IPS-20b (cell line): Measurements from ENCODE around the gene FABP7.

Experiments
- H3K27ac ChIP-seq: one replicate; pipeline ENCODE4 v1.5.1; 2013; ENCODE audit warnings: low read length
- H3K27me3 ChIP-seq: 2 replicates; pipeline ENCODE4 v1.6.1; 2013; ENCODE audit warnings: mild to moderate bottlenecking, low read length, inconsistent platforms; ENCODE audit not compliant: insufficient read depth
- H3K36me3 ChIP-seq: 2 replicates; pipeline ENCODE4 v1.6.1; 2013; ENCODE audit warnings: low read depth, mild to moderate bottlenecking, inconsistent platforms, low read length, moderate library complexity; ENCODE audit not compliant: insufficient read depth
- H3K4me1 ChIP-seq: 2 replicates; pipeline ENCODE4 v1.6.1; 2013; ENCODE audit warnings: mild to moderate bottlenecking, control low read depth, inconsistent platforms, low read length, moderate library complexity; ENCODE audit not compliant: insufficient read depth
- H3K4me3 ChIP-seq: 2 replicates; pipeline ENCODE4 v1.5.1; 2013; ENCODE audit warnings: mild to moderate bottlenecking, low read length, inconsistent platforms
- H3K9ac ChIP-seq: 2 replicates; pipeline ENCODE4 v1.6.1; 2013; ENCODE audit warnings: low read depth, mild to moderate bottlenecking, inconsistent platforms, low read length, moderate library complexity
- H3K9me3 ChIP-seq: 2 replicates; pipeline ENCODE4 v1.6.1; 2013; ENCODE audit warnings: mild to moderate bottlenecking, low read depth, low read length, inconsistent platforms; ENCODE audit not compliant: insufficient read depth

FABP7 gene

GRCh38 chr6:122799916-122800686, 20.6 kb downstream of the FABP7 start:
- peaks cover 9% of the 10 kb centered on the region; the same call in 1 of the 2 replicates for H3K4me1 ChIP-seq
- H3K4me3 ChIP-seq, result no peak overlapping the region
- no peak overlapping the region for H3K27ac ChIP-seq
- H3K9ac ChIP-seq, result no peak overlapping the region
- no peaks in the 10 kb centered on the region for H3K27me3 ChIP-seq
- H3K9me3 ChIP-seq, result no peaks in the 10 kb centered on the region
- H3K36me3 ChIP-seq, result no peaks in the 10 kb centered on the region

- H3K27me3 ChIP-seq, result no peaks in the 10 kb centered on the region
- H3K36me3 ChIP-seq, result no peaks in the 10 kb centered on the region
- no peak overlapping the region for H3K9ac ChIP-seq
- H3K9me3 ChIP-seq, result no peaks in the 10 kb centered on the region
- H3K4me3 ChIP-seq, result no peak overlapping the region
- peaks cover 9% of the 10 kb centered on the region; the same call in 1 of the 2 replicates for H3K4me1 ChIP-seq
- no peak overlapping the region for H3K27ac ChIP-seq
Measured at GRCh38 chr6:122800906-122801305, 21.4 kb downstream of the FABP7 start.

GRCh38 chr6:122801397-122801796, 21.9 kb downstream of the FABP7 start:
- Histone ChIP-seq H3K9ac (no peak overlapping the region), H3K4me1 (peaks cover 9% of the 10 kb centered on the region; the same call in 1 of the 2 replicates), H3K27me3 (no peaks in the 10 kb centered on the region), H3K4me3 (no peak overlapping the region), H3K27ac (no peak overlapping the region), H3K36me3 (no peaks in the 10 kb centered on the region), H3K9me3 (no peaks in the 10 kb centered on the region)

GRCh38 chr6:122803171-122803661, 23.7 kb downstream of the FABP7 start:
- H3K9ac ChIP-seq, result no peak overlapping the region
- H3K27ac ChIP-seq, result no peak overlapping the region
- H3K36me3 ChIP-seq, result no peaks in the 10 kb centered on the region
- no peaks in the 10 kb centered on the region for H3K27me3 ChIP-seq
- H3K9me3 ChIP-seq, result no peaks in the 10 kb centered on the region
- H3K4me1 ChIP-seq, result peaks cover 9% of the 10 kb centered on the region; the same call in 1 of the 2 replicates
- no peak overlapping the region for H3K4me3 ChIP-seq

- Histone ChIP-seq H3K9me3 (no peaks in the 10 kb centered on the region), H3K9ac (no peak overlapping the region), H3K27ac (no peak overlapping the region), H3K4me3 (no peak overlapping the region), H3K27me3 (no peaks in the 10 kb centered on the region), H3K36me3 (no peaks in the 10 kb centered on the region), H3K4me1 (peaks cover 9% of the 10 kb centered on the region; the same call in 1 of the 2 replicates)
Measured at GRCh38 chr6:122804962-122805485, 25.5 kb downstream of the FABP7 start.

- H3K27me3 ChIP-seq, result no peaks in the 10 kb centered on the region
- no peak overlapping the region for H3K27ac ChIP-seq
- H3K36me3 ChIP-seq, result no peaks in the 10 kb centered on the region
- no peaks in the 10 kb centered on the region for H3K9me3 ChIP-seq
- no peak overlapping the region for H3K4me3 ChIP-seq
- H3K4me1 ChIP-seq, result peaks cover 6% of the 10 kb centered on the region; the same call in 1 of the 2 replicates
- H3K9ac ChIP-seq, result no peak overlapping the region
Measured at GRCh38 chr6:122806291-122806690, 26.8 kb downstream of the FABP7 start.

GRCh38 chr6:122808121-122808885, 28.8 kb downstream of the FABP7 start:
- H3K36me3 ChIP-seq, result no peaks in the 10 kb centered on the region
- H3K9ac ChIP-seq, result no peak overlapping the region
- no peak overlapping the region for H3K4me3 ChIP-seq
- no peaks in the 10 kb centered on the region for H3K4me1 ChIP-seq
- no peaks in the 10 kb centered on the region for H3K27me3 ChIP-seq
- no peak overlapping the region for H3K27ac ChIP-seq
- H3K9me3 ChIP-seq, result no peaks in the 10 kb centered on the region

- Histone ChIP-seq H3K4me3 (no peak overlapping the region), H3K27ac (no peak overlapping the region), H3K9me3 (no peaks in the 10 kb centered on the region), H3K9ac (no peak overlapping the region), H3K4me1 (no peaks in the 10 kb centered on the region), H3K27me3 (no peaks in the 10 kb centered on the region), H3K36me3 (no peaks in the 10 kb centered on the region)
Measured at GRCh38 chr6:122809001-122809400, 29.5 kb downstream of the FABP7 start.

- H3K4me3 ChIP-seq, result no peak overlapping the region
- no peaks in the 10 kb centered on the region for H3K27me3 ChIP-seq
- no peaks in the 10 kb centered on the region for H3K4me1 ChIP-seq
- no peaks in the 10 kb centered on the region for H3K36me3 ChIP-seq
- no peaks in the 10 kb centered on the region for H3K9me3 ChIP-seq
- no peak overlapping the region for H3K9ac ChIP-seq
- H3K27ac ChIP-seq, result no peak overlapping the region
Measured at GRCh38 chr6:122809691-122810090, 30.2 kb downstream of the FABP7 start.

- Histone ChIP-seq H3K36me3 (no peaks in the 10 kb centered on the region), H3K9ac (no peak overlapping the region), H3K27me3 (no peaks in the 10 kb centered on the region)
Measured at GRCh38 chr6:122810189-122810588, 30.7 kb downstream of the FABP7 start.

GRCh38 chr6:122817358-122817757, 37.8 kb downstream of the FABP7 start:
- Histone ChIP-seq H3K36me3 (no peaks in the 10 kb centered on the region), H3K4me3 (no peak overlapping the region), H3K9me3 (no peaks in the 10 kb centered on the region), H3K4me1 (0 out of 2 replicates have a peak, but pooled peaks cover 8% of the 10 kb centered on the region), H3K9ac (no peak overlapping the region), H3K27me3 (no peaks in the 10 kb centered on the region), H3K27ac (no peak overlapping the region)

More at GRCh38 chr6:122810189-122810588, 30.7 kb downstream of the FABP7 start:
- no peak overlapping the region for H3K4me3 ChIP-seq
- H3K9me3 ChIP-seq, result no peaks in the 10 kb centered on the region
- H3K4me1 ChIP-seq, result no peaks in the 10 kb centered on the region
- H3K27ac ChIP-seq, result no peak overlapping the region
